ENCODE measurements around the gene CBX5. TPM values are rescaled to one million over a fixed set of nuclear protein-coding genes. Genes with fewer than 3 reads are reported as not detected.

Gene CBX5
- total and polyA plus RNA-seq, 9 of the 15 experiments (the other 6 are each of a cell fraction or from before 2014, with no cell fraction given), result 32.6 to 102 (median 59.2) TPM

- TF ChIP-seq REST (IDR thresholded peaks at IDR 0.05; ENCODE audit: borderline replicate concordance), result peak; percentile 88
- peak; percentile 75; the same call in 1 of the 2 replicates for TF ChIP-seq REST (CRISPR knock-in tag; IDR thresholded peaks at IDR 0.05; ENCODE audit: low read depth)
- no peak for TF ChIP-seq ZNF282 (CRISPR knock-in tag; IDR thresholded peaks at IDR 0.05)
- 0 out of 4 replicates have a peak, but pooled peaks of 1 of the 2 experiments have one; percentile 51 for TF ChIP-seq ZNF639 (CRISPR knock-in tag; conservative IDR thresholded peaks at IDR 0.05 in 1 of 2, IDR thresholded peaks at IDR 0.05 in 1 of 2)
- TF ChIP-seq HDAC2 (IDR thresholded peaks at IDR 0.05), result no peak; the same call in 1 of the 2 replicates
- TF ChIP-seq FOXO4 (CRISPR knock-in tag; IDR thresholded peaks at IDR 0.05), result 0 out of 2 replicates have a peak, but pooled peaks have one; percentile 48
- TF ChIP-seq ARID4B (CRISPR knock-in tag; IDR thresholded peaks at IDR 0.05), result peak; percentile 61
- peak; percentile 93 for TF ChIP-seq XRCC5 (IDR thresholded peaks at IDR 0.05; ENCODE audit: low read depth, low read length)
- TF ChIP-seq ZNF165 (CRISPR knock-in tag; IDR thresholded peaks at IDR 0.05; ENCODE audit: borderline replicate concordance), result peak; percentile 85; the same call in 1 of the 2 replicates
- TF ChIP-seq KLF13 (tag; IDR thresholded peaks at IDR 0.05; ENCODE audit: borderline replicate concordance, low read depth), result no peak
Observed at GRCh38 chr12:54294152-54294952, 14.4 kb upstream of the CBX5 start (continued).
